CD4-positive, alpha-beta T cell treated with Interleukin-2 at 100 ng/mL for 4 hours (primary cell): Measurements from ENCODE around the gene YIF1A.
"Not testable (repeated sequence)": the region's sequence is repeated elsewhere in the genome, so short reads cannot be mapped to it uniquely, and the experiment has no call there.

ENCODE experiments used
- DNase-seq: peaks from one replicate; pipeline ENCODE4 v3.0.0-alpha.2; 2020; ENCODE audit warnings: low spot score

YIF1A gene

GRCh38 chr11:66326261-66327111, 37.5 kb upstream of the YIF1A start:
- DNase-seq: peak; percentile 24

DNA sequence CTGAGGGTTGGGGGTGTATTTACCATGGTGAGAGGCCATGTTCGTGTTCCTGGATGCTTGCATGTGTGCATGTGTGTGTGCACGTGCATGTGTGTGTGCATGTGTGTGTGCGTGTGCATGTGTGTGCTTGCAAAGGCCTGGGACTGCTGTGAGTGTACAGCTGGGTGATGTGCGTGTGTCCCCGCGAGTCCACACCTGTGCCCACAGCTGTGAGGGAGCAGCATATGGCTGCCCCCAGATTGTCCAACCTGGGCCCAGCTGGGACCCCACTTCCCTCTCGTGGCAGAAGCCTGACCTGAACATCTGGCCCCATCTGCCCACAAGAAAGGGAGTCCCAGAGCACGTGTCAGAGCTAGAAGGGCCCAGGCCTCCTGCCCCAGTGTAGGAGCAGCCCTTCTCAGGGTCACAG, 36.3 kb upstream of the YIF1A start:
- no peak for DNase-seq

GRCh38 chr11:66324664-66325063, 35.7 kb upstream of the YIF1A start:
- no peak for DNase-seq

GRCh38 chr11:66323684-66324083, 34.7 kb upstream of the YIF1A start:
- no peak for DNase-seq

DNA sequence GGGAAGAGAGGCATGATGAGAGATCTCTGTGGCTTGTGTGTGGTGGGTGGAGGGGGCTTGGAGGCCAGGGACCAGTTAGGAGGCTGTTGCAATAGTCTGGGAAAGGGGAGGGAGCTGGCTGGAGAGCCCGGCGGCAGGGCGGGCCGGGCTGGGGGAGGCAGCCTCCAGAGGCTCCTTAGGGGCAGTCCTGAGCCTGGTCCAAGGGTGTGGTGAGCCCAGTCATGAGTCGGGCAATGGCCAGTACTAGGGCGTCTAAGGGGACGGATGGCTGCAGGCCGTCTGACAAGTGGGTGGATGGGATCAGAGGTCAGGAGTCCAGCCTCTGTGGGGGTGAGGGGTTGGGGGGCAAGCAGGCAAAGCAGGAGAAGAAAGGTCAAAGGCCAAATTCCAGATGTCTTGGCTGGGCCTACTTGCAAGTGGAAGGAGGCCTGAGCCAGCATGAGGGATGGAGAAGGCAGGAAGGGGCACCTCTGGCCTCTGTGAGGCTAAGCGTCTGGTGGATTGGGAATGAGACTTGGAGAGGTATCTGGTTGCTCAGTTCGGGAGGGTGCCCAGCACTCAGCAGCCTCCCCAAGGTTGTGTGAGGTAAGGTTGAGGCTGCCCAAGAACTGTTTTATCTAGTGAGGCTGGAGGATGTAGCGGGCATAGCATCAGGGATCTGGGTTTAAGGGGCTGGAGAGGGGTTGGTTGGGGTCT, 33.9 kb upstream of the YIF1A start:
- DNase-seq: no peak

DNA sequence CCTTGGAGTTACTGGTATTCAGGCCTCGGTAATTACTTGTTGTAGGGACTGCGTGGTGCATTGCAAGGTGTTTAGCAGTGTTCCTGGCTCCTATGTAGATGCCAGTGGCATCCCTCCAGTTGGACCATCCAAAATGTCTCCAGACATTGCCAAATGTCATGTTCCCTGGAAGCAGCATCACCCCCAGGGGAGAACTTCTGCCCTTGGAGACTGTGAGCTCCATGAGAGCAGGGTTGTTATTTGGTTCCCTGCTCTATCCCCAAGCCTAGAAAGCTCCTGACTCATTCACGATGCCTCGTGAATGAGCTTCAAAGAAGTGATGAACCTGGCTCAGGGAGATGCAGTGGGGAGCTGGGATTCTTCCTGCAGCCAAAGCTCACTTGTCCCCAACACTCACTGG, 32.7 kb upstream of the YIF1A start:
- DNase-seq: no peak

DNA sequence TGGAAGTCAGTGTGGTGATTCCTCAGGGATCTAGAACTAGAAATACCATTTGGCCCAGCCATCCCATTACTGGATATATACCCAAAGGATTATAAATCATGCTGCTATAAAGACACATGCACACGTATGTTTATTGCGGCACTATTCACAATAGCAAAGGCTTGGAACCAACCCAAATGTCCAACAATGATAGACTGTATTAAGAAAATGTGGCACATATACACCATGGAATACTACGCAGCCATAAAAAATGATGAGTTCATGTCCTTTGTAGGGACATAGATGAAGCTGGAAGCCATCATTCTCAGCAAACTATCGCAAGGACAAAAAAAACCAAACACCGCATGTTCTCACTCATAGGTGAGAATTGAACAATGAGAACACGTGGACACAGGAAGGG, 31.8 kb upstream of the YIF1A start:
- DNase-seq: not testable (repeated sequence)

- DNase-seq: not testable (repeated sequence)
Measured at GRCh38 chr11:66320289-66320688, 31.3 kb upstream of the YIF1A start.

GRCh38 chr11:66318600-66318970, 29.6 kb upstream of the YIF1A start:
- DNase-seq: no peak

DNA sequence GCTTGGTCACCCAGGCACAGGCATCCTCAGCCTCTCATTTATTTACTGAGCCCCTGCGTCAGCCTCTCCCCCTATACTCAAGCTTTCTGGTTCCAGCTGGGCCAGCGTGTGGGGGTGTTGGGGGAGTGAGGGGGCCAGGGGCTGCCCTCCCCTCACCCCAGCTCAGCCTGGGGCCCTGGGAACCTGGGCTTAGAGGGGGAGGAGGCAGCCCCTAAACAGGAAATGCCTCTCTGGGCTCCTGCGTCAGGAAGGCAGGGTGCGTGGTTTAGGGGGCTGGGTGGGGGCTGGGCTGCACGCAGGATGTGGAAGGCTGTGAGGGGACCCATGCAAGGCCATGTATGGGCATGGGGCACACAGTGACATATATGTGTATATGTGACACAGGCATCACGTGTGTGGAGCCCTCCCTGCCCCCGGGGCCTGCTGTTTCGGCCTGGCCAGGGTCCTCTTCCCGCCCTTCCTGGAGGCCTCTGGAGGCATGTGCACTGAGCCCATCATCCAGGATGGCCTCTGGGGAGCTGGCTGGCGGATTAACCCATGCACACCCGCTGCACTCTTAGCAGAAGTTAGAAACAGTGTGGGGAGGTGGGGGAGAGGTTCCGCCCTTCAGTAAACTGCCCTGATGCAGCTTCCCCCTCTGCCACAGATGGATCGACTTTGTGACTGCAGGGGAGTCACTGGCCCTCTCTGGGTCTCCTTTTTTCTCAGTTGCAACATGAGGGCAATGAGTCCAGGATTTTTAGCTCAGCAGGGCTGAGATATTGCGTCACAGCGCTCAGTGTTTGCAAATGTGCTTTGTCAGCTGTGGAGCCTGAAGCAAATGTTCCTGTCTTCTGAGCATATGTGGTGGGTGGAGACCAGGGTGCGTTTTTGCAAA, 29.0 kb upstream of the YIF1A start:
- peak; percentile 33 for DNase-seq

DNA sequence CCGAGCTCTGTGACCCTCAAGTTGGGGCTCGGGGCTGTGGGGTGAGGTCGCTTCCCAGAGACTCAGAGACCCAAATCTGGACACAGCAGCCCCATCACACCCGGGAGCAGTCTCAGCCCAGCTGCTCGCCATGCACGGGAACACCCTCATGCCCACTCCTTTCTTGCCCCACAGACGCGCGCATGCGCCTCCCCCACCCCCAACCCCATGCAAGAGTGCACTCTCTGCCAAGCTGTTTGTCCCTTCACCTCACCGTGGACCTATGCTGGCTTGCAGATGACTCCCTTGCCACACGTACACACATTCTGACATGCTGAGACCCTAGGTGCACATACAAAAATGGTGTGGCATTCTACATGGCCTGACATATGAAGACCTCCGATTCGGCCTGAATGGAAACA, 28.4 kb upstream of the YIF1A start:
- peak; percentile 10 for DNase-seq

DNA sequence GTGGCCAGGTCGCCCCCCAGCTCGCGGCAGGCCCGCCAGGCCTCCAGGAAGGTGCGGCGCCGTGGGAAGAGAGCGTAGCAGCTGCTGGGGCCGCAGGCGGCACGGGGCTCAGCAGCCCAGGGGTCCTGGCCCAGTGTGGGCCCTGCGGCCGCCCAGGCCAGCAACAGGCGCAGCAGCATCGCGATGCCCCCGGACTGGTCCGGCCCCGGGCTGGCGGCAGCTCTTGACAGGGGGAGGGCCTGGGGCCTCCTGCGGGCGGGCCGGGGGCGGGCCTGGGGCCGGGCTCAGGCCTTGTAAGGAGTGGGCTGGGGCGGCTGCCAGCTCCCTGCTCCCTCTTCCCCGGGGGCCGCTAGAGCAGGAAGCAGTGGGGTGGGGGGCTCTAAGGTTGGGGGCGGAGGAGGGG, 27.9 kb upstream of the YIF1A start, which contains the start of gene CD248:
Gene CD248, minus strand, starts transcription at position 196 of the 403 bp plus-strand sequence. Its CDS starts 17 bp downstream, at position 179.
- no peak for DNase-seq

DNA sequence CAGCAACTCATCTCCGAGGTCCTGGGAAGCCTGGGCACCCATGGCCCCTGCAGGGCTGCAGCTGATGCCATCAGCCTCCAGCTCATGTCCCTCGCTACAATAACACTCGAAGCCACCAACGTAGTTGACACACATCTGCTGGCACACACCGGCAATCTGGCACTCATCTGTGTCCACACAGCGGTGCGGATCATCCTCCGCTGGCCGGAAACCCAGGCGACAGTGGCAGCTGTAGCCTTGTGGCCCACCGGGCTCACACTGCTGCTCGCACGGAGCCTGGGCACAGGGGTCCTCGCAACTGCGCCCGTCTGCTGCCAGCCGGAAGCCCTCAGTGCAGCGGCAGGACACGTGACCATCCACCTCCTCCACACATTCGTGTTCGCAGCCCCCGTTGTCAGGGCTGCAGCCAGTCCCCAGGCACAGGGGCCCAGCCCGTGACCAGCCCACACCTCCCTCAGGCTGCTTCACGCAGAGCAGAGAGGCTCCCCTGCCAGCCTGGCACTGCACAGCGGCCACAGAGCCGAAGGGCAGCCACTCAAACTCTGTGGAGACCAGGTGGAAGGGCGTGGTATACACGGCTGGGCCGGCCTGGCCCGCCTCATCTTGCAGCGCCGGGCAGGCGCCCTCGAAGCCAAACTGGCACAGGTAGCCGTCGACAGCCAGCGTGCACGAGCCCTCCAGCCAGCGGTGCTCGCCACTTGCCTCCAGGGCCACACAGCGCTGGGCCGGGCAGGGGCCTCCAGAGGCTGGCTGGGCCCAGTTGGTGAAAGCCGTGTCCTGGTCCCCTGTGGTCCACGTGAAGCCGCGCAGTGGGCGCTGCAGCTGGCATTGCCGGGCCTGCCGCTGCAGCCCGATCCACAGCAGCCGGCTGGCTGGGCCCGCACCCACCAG, 27.2 kb upstream of the YIF1A start:
- no peak for DNase-seq

- no peak for DNase-seq
Measured at GRCh38 chr11:66315498-66315885, 26.5 kb upstream of the YIF1A start.

- DNase-seq: no peak
Measured at GRCh38 chr11:66314561-66315497, 25.9 kb upstream of the YIF1A start.

GRCh38 chr11:66314186-66314501, 25.2 kb upstream of the YIF1A start:
- no peak for DNase-seq

GRCh38 chr11:66313321-66314185, 24.6 kb upstream of the YIF1A start:
- DNase-seq: no peak

- DNase-seq: peak; percentile 98
Measured at GRCh38 chr11:66312549-66313320, 23.8 kb upstream of the YIF1A start.
